Measurements from ENCODE around the gene UBQLN1. TPM values are rescaled to one million over a fixed set of nuclear protein-coding genes. Genes with fewer than 3 reads are reported as not detected.

UBQLN1 gene
- total RNA-seq, 4 donors from 2014 or later = 56.5 to 87.3 (median 72.1) TPM

DNA sequence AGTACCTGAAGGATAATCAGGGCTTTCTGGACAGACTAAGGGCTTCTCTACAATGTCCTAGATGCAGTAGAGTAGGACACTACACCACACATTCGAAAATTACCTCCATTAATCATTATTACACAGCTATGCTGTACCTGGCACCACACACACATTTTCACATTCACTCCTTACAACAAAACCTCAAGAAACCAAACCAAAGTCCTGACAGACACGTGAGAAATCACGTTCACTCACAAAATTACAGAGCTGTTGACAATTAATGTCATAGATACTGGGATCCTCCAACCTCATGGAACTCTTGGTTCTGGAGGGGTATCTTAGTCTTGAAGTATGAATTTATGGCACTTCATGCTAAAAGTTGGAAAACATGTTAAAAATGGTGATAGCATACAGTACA lies 16.3 kb downstream of the UBQLN1 start:
- no peaks in the 10 kb centered on the region for H3K36me3 ChIP-seq
- no peaks in the 10 kb centered on the region for H3K9me3 ChIP-seq
- H3K27ac ChIP-seq = no peak overlapping the region
- 89% methylated on average over 3 of the region's 3 CpGs for WGBS, 2 donors (ENCODE audit: low coverage in 1 of 2)
- peaks cover 0 to 43% (median 15%) of the 10 kb centered on the region in 4 donors for H3K4me1 ChIP-seq
- H3K4me3 ChIP-seq = no peak overlapping the region
- DNase-seq = no peak
- in situ Hi-C loops (cut with MboI; ENCODE audit: low pct_ligation_motif_present in 1 of 4, low pct_unique_long_range_greater_than_20kb in 1 of 4, low sequenced_read_pairs in 3 of 4) (no loop called here), intact Hi-C loops (cut with DNase I; ENCODE audit: low total_unique reads) (no loop called here)
- TF ChIP-seq CTCF (IDR thresholded peaks at IDR 0.05) (no peak), POLR2A (IDR thresholded peaks at IDR 0.05) (no peak), EP300 (IDR thresholded peaks at IDR 0.05; ENCODE audit: low read depth) (no peak), POLR2AphosphoS5 (IDR thresholded peaks at IDR 0.05) (no peak)
- H3K27me3 ChIP-seq = no peaks in the 10 kb centered on the region

- in situ Hi-C loops (cut with MboI; ENCODE audit: low pct_ligation_motif_present in 1 of 4, low pct_unique_long_range_greater_than_20kb in 1 of 4, low sequenced_read_pairs in 3 of 4) = no loop called here
- Histone ChIP-seq H3K36me3 (no peaks in the 10 kb centered on the region), H3K27ac (no peak overlapping the region), H3K4me1 (peaks cover 0 to 32% (median 15%) of the 10 kb centered on the region in 4 donors), H3K4me3 (no peak overlapping the region), H3K27me3 (no peaks in the 10 kb centered on the region), H3K9me3 (no peaks in the 10 kb centered on the region)
- intact Hi-C loops (cut with DNase I; ENCODE audit: low total_unique reads) = no loop called here
- 78 to 80% methylated on average over 3 of the region's 3 CpGs for whole genome bisulfite sequencing, 2 donors (ENCODE audit: low coverage in 1 of 2)
- no peak for TF ChIP-seq POLR2AphosphoS5 (IDR thresholded peaks at IDR 0.05)
- TF ChIP-seq POLR2A (IDR thresholded peaks at IDR 0.05) = no peak
- no peak for TF ChIP-seq CTCF (IDR thresholded peaks at IDR 0.05)
- no peak for TF ChIP-seq EP300 (IDR thresholded peaks at IDR 0.05; ENCODE audit: low read depth)
- DNase-seq = no peak
Measured at GRCh38 chr9:83688921-83689320, 18.8 kb downstream of the UBQLN1 start.

DNA sequence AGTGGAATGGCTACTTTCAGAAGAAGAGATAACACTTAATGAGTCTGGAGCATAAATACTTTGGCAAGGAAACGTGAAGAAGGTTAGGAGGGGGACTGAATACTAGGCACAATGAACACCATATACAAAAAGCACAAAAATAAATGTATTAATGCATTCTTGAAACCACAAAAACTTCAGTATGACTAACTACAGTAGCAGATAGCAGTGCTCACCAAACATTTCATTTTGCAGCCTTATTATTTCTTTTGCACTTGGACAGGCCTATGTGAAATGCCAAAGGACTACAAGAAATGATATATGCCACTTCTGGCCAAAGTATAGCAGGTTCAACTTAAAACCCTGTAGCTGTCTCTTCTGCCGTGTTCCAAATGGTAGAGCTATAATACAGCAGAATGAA lies 26.3 kb downstream of the UBQLN1 start:
- TF ChIP-seq CTCF (IDR thresholded peaks at IDR 0.05) = no peak
- TF ChIP-seq POLR2A (IDR thresholded peaks at IDR 0.05) = no peak
- TF ChIP-seq EP300 (IDR thresholded peaks at IDR 0.05; ENCODE audit: low read depth) = no peak
- TF ChIP-seq POLR2AphosphoS5 (IDR thresholded peaks at IDR 0.05) = no peak
- Histone ChIP-seq H3K4me1 (no peaks in the 10 kb centered on the region), H3K36me3 (peaks cover 0 to 29% (median 10%) of the 10 kb centered on the region in 4 donors), H3K4me3 (no peak overlapping the region), H3K9me3 (no peaks in the 10 kb centered on the region), H3K27me3 (no peaks in the 10 kb centered on the region), H3K27ac (no peak overlapping the region)
- WGBS, 2 donors (ENCODE audit: low coverage in 1 of 2) = 65 to 73% methylated on average over 1 to 2 of the region's 2 CpGs
- intact Hi-C loops (cut with DNase I; ENCODE audit: low total_unique reads) (no loop called here), in situ Hi-C loops (cut with MboI; ENCODE audit: low pct_ligation_motif_present in 1 of 4, low pct_unique_long_range_greater_than_20kb in 1 of 4, low sequenced_read_pairs in 3 of 4) (no loop called here)
- DNase-seq = no peak

- WGBS, 2 donors (ENCODE audit: low coverage in 1 of 2) = 78 to 90% methylated on average over 1 of the region's 1 CpG
- no peak for DNase-seq
- in situ Hi-C loops (cut with MboI; ENCODE audit: low pct_ligation_motif_present in 1 of 4, low pct_unique_long_range_greater_than_20kb in 1 of 4, low sequenced_read_pairs in 3 of 4) = no loop called here
- Histone ChIP-seq H3K4me3 (no peak overlapping the region), H3K9me3 (no peaks in the 10 kb centered on the region), H3K36me3 (peaks cover 0 to 29% (median 10%) of the 10 kb centered on the region in 4 donors), H3K27ac (no peak overlapping the region), H3K4me1 (no peaks in the 10 kb centered on the region), H3K27me3 (no peaks in the 10 kb centered on the region)
- no peak for TF ChIP-seq POLR2AphosphoS5 (IDR thresholded peaks at IDR 0.05)
- TF ChIP-seq CTCF (IDR thresholded peaks at IDR 0.05) = no peak
- TF ChIP-seq EP300 (IDR thresholded peaks at IDR 0.05; ENCODE audit: low read depth) = no peak
- TF ChIP-seq POLR2A (IDR thresholded peaks at IDR 0.05) = no peak
- intact Hi-C loops (cut with DNase I; ENCODE audit: low total_unique reads) = no loop called here
Measured at GRCh38 chr9:83680233-83680632, 27.5 kb downstream of the UBQLN1 start.

Measured in transverse colon (tissue), 4 donors.